GM19239 (cell line): Measurements from ENCODE around the gene SF3A1.
A peak's percentile ranks its signal among the peaks of the same experiment; 100 is the strongest.
"Not testable (repeated sequence)": the region's sequence is repeated elsewhere in the genome, so short reads cannot be mapped to it uniquely, and the experiment has no call there.

Experiments
- DNase-seq: peaks from one replicate; pipeline ENCODE4 v3.0.0; 2011; ENCODE audit warnings: low spot score; ENCODE audit not compliant: insufficient read length
- FAIRE-seq: peaks from 2 replicates; lab custom pipeline; 2011; peaks lifted over from hg19 to GRCh38; lab: Jason Lieb, UNC

The SF3A1 gene

DNA sequence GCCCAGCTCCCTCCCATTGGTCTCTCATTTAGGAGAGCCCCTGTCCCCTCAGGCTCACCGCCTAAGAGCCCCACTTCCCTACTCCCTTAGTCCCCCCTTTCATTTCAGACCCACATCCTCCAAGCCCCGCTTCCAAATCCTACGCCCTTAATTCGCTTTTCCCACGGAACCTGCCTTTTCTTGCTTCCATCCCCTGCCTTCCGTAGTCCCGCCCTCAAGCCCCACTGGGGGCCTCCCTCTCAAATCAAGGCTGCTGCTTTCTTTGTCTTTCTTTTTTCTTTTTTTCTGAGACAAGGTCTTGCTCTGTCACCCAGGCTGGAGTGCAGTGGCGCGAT lies 509 bp upstream of the SF3A1 start:
- DNase-seq = no peak
- no peak for FAIRE-seq

DNA sequence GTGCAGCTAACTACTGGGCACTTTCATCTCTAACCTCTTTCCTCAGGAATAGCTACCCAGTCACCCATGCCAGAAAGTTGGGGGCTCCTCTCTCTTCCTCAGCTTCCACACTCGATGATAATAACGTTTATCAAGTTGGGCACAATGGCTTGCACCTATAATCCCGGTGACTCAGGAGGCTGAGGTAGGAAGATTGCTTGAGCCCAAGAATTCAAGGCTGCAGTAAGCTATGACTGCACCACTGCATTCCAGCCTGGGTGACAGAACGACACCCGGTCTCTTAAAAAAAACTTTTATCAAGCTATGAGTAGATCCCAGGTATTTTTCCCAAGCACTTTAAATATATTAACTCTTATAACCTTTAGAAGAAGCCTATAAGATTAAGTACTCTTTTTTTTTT lies 2.0 kb downstream of the SF3A1 start:
- DNase-seq (no peak), FAIRE-seq (no peak)

DNA sequence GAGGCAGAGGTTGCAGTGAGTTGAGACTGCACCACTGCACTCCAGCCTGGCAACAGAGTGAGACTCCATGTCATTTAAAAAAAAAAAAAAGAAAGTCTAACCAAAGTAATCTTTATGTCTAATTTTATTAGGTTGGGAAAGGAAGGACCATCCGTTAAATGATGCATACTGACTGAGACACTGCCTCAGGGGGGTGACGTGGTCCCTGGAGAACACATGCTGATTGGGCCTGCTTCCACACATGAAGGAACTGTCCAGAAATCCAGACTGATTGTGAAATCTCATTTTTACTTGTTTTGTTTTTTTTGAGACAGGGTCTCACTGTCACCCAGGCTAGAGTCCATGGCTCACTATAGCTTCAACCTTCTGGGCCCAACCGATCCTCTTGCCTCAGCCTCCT lies 5.5 kb downstream of the SF3A1 start:
- FAIRE-seq = no peak

DNA sequence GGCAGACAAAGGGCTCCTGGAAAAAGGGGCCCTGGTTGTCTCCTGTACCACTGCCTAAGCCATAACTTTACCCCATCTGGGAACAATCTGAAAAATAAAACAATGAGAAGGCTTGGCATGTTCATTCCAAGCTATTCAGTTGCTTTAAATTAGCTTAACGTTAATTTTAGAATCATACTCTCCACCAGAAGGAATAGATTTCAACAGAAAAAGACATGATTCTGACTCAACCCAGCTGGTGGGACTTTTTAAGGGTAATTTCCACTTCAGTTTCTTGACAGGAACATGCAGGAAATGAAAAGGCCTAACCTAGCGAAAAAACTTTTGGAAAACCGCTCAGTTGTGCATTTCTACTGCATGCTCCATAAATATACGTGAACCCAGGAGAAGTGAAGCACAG lies 7.9 kb downstream of the SF3A1 start:
- FAIRE-seq = peak; percentile 31
- no peak for DNase-seq

More for the DNA sequence above, 5.5 kb downstream of the SF3A1 start:
- DNase-seq = no peak

DNA sequence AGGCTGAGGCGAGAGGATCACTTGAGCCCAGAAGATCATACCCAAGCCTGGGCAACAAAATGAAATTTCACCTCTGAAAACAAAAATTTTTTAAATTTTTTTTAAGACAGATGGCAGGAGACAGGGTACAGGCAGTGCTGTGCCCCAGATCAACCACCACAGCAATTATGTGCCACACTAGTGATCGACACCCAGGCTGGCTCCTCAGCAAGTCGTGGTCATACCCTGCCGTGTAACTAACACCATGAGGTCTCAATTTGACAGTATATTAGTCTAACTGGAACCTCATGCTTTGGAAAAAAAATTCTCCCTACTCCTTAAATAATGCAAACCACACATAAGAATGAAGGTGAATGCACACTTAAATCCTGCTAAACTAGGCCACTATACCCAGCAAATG lies 8.3 kb downstream of the SF3A1 start:
- FAIRE-seq (no peak), DNase-seq (no peak)

DNA sequence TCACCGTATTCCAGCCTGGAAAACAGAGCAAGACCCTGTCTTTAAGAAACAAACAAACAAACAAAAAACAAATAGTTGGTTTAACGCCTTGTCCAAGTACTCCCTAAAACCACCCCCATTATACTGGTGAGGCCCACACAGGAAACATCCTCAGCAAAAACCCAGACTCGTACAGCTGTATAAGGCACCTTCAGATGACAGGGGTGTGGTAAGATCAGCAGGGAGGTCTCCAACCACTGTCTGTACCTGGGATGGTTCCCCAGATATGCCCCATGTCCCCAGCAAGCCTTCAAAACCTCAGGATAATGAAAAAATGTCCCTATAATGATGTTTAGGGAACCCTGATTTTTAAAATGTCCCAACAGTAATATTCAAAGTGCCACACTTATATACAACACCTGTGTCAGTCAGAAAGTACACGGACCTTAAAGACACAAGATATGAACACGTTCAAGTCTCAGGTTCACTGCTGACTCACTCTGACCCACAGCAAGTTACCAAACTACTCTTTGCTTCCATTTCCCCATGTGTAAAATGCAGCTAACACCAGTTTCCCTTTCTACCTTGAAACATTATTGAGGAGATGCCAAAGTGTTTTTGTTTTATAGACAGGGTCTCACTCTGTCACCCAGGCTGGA lies 9.3 kb downstream of the SF3A1 start:
- DNase-seq = no peak

DNA sequence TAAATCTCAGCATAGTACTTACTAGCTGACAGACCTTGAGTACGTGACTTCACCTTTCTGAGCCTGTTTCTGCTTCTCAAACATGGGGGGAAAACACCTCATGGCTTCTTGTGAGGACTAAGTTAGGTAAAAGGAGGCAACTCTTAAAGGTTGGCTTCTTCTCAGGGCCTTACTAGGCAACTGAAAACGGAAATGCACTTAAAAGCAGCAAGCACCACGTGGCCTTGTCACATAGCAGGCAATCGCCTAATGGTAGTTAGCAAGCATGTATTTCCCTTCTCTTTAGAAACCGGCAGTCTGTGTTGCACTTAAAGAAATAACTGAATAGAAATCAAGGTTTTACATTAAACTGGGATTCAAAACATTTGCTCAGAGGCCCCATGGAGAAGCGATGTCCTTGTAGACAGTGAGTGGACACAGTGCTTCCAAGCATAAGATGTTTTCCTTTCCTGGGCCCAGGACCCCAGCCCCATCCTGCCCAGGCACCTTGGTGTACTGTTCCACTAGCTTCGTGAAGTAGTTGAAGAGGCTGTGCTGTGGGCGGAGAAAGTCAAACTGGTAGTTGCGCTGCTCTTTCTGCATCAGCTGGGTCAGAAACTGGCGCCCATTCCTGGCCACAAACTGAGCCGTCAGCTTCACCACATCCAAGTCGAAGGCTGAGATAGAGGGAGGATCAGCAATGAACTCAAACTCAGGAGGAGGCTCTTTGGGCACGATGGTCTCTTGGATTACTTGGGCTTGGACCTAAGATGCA lies 12.1 kb downstream of the SF3A1 start:
- FAIRE-seq (no peak), DNase-seq (no peak)

More for the DNA sequence above, 9.3 kb downstream of the SF3A1 start:
- peak; percentile 75 for FAIRE-seq

DNA sequence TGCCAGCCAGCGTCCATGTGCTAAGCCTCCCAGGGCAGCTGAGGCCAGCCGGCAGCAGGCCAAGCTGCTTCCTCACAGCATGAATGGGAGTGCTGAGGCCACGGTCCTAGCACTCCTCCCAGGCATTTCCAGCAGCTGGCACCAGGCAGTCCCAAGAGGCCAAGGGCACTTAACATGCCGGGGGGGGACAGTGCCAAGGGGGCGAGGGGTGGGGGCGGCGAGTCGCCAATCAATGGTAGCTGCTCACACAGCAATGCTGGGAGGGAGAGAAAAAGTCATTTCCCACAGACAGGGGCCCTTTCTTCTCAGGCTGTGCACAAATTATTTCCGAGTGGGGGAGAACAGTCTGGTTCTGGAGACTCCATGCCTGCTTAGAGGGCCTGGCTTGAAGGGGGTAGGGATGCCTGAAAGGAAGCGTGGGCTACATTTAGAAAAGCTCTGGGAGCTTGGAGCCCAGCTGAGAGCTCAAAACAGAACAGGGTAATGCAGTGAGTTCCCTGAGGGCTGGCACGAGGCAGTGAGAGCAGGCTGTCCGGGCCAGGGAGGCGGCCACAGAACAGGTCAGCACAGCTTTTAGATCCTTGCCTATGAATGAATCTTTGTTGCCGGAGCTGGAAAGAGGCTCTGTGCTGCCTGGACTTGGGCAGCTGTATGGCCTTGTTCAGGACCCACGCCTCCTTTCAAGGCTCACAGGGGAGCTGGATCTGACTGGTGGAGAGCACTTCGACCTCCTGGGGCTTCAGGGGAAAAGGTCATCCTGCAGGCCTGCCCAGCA lies 15.6 kb downstream of the SF3A1 start:
- FAIRE-seq = no peak
- no peak for DNase-seq

DNA sequence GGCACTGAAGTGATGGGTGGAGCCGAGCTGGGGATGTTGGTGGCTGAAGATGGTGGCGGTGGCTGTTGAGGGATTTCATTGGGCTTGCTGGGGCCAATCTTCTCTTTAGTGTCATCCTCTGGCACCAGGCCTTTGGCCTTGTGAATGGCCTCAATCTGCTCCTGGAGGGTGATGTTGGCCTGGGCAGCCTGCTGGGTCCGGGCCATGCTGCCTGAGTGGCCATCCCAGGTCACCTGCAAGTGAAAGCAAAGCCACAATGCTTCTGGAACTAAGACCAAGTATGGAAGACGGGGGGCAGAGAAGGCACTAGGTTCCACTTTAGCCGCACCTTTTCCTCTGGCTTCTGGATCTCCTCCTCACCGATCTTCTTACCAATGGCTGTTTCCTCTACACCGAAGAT lies 17.9 kb downstream of the SF3A1 start:
- FAIRE-seq (no peak), DNase-seq (no peak)

DNA sequence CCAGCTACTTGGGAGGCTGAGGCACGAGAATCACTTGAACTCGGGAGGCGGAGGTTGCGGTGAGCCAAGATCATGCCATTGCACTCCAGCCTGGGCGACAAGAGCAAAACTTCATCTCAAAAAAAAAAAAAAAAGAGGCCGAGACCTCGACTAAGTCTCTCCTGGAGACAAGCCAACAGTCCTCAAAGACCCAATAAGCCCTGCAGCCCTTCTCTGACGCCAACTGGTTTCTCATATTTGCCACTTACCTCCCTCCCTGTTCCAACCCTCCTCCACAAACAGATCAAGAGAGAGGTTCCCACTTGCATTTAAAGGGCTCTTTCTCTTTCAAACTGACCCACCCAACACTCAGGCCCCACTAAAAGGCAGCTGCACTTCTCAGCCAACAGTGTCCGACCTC lies 18.4 kb downstream of the SF3A1 start:
- not testable (repeated sequence) for FAIRE-seq, DNase-seq

DNA sequence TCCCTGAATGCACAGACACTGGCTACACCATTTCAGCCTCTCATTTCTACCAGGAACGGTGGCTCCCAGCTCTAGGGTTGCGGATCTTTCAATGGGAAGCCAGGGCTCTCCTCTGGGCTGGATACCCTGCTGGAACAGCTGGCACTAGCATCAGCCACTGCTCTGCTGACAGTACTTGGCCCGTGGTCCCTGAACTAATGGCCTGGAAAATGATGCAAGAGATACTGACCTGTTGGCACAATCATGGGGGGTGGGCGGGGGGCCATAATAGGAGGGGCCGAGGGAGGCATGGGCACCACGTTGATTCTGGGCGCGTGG lies 19.3 kb downstream of the SF3A1 start:
- DNase-seq (no peak), FAIRE-seq (no peak)

DNA sequence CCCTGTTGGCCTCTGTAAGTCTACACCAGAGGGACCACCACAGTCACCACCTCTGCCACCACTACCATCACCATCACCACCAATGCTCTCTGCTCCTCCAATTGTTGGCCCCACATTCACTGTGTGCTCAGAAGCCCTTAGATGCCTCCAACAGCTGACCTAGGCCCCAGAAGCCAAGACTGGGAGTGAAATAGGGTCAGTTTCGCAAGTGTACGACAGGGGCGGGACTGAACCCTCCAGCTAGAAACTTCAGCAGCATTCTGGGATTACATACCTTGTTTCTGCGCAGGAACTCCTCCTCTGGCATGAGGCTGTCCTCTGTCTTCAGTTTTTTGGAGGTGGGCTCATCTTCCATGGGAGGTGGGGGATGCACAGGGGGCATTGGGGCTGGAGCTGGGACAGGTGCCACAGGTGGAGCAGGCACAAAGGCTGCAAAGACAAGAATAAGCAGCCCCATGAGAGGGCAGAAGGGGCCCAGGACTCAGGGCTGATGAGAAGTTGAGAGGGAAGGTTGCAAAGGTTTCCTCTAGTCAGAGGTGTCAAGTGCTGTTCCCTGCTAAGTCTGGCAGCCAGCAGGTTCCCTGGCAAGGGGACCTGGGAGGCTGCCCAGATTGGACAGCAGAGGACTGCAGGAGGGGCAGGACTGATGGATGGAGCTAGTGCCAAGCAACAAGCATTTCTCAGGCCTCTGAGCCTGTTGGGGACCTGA lies 19.8 kb downstream of the SF3A1 start:
- DNase-seq = no peak
- no peak for FAIRE-seq

DNA sequence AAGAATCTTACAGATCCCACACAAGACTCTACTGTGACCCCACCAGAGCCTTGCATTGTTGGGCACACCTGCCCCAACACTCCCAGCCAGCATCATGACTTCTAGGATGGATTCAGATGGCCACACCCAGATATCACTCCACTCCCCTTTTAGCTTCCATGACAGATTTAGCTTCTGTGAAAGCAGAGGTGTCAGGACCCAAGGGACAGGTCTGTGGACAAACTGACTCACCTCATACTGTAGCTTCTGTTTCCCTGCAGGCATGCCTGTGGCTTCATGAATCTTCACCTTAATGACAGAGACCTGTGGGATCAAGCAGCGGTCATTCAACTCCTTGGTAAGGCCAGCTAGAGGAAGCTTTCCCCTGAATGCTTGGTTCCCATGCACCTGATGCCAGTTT lies 21.5 kb downstream of the SF3A1 start:
- no peak for FAIRE-seq

DNA sequence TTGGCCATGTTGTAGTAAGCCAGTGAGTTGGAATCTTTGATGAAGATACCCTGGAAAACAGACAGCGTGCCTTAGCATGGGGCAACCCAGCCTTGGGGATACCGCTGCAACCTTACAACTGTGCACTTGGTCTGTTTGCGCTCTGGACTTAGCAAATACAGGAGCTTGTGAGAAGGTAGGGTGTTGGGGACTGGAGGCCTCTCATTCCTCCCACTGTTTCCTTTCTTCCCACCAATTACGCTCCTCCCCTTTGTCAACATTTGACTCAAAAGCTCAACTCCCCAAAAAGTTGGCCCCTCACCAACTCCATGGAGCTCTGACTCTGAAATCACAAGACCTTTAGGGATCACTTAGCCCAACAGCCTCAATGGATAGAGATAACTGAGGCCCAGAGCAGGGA lies 22.0 kb downstream of the SF3A1 start:
- no peak for DNase-seq
- FAIRE-seq = no peak

More for the DNA sequence above, 21.5 kb downstream of the SF3A1 start:
- DNase-seq = no peak

DNA sequence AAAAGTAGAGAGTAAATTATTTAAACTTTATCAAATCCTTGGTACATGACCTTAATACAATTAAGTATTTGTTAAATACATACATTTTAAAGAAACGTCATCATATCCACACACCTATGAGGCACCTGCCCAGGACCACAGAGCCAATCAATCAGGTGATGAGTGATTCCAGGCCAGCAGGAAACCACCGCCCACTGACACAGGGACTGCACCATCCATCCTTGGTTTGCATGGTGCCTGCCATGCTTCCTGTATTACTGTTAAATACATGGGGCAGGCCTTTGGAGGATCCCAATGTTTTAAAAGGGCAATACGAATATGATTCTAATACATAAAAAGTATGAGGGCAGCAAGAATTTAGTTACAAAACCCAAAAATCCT lies 23.0 kb downstream of the SF3A1 start:
- no peak for FAIRE-seq

DNA sequence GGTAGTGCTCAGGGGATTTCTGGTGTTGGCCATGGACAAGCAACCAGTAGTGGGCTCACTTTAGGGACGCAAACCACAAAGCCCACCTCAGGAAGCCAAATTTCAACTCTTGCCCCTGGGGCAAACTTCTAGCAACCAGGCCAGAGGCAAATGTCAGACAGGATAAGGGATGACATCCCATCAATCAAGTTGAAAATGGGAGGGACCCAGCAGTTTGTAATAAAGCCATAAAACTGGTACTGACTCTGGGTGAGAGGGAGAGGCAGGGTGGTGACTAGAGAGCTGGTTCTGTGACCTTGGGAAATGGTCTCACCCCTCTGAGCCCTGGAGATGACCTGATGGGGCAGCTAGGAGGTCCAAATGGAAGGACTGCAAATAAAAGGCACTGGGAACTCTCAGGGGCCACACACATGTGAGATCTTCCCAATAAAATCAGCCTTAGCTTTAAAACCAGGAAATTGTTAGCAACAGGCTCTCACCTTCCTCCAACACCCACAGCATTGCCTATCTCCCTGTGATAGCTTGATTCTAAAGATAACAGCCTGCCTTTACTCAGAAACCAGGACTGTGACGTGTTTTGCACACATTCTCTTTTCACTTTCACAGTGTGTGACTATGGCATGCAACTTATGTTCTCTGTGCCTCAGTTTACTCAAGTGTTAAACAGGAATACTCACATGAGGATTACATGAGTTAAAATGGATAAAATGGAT lies 23.5 kb downstream of the SF3A1 start:
- no peak for FAIRE-seq

More for the DNA sequence above, 23.0 kb downstream of the SF3A1 start:
- no peak for DNase-seq

DNA sequence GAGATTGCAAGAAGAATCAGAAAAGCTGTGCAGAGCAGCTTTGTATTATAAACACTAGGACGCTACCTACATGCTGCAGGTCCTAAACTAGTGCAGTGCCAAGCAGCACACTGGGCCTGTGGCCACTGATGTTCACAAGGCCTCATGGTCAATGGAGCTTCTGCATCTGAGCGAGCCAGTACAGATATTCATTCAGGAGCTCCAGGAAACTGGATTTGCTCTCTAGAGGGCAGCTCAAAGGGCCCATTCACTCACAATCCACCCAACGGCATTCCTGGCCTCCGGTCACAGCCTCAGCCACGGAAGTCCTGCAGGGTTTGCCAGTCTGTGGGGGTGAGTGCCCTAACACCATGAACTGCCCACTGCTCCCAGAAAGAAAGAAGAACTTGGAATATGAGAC lies 24.1 kb downstream of the SF3A1 start:
- no peak for DNase-seq
- no peak for FAIRE-seq

More for the DNA sequence above, 23.5 kb downstream of the SF3A1 start:
- no peak for DNase-seq

DNA sequence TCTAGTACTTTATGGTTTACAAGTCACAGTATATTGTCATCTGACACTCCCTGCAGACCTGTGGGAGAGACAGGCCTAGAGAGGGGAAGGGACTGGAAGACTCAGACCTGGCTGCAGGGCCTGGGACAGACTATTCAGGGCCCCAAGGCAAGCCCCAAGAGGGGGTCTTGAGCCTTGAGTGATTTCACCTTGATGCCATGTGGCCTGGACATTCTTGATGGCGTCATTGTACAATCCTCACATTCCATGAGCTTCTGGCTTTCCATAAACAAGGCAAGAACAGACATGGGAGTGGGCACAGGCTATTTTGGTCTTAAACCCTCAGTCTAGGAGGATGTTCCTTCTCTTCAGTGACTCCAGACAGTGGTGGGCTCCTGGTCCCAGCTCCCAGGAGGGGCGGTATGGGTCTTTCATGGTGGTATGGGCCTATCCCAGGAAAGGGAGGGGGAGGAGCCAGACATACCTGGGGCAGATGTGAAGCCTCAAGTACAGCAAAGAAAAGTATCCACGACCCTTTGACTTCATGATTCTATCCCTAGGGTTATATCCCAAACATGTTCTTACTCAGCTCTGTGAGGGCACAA lies 28.1 kb downstream of the SF3A1 start:
- peak; percentile 21 for FAIRE-seq
- DNase-seq = no peak

DNA sequence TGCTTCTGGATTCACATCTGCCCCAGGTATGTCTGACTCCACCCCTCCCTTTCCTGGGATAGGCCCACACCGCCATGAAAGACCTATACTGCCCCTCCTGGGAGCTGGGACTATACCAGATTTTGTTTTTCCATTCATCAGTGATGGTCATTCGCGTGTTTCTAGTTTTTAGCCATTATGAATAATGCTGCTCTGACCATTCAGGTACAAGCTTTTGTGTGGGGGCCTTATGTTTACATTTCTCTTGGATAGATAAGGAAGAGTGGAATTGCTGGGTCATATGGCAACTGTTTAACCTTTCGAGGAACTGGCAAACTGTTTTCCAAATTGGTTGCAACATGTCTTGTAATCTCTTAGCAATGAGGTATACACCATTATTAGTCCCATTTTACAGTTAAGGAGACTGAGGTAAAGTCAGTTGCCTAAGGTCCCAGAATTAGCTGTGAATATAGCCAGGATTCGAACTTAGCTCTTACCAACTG lies 28.8 kb downstream of the SF3A1 start:
- FAIRE-seq = peak; percentile 61
- no peak for DNase-seq
